Pons (tissue), 1 donor: Measurements from ENCODE around the gene ZBTB46.
A peak's percentile ranks its signal among the peaks of the same experiment; 100 is the strongest.
"Not testable (repeated sequence)": the region's sequence is repeated elsewhere in the genome, so short reads cannot be mapped to it uniquely, and the experiment has no call there.

Experiments
- DNase-seq: peaks from one replicate; pipeline ENCODE4 v3.0.0-alpha.2; 2016; ENCODE audit warnings: low spot score

The ZBTB46 gene

GRCh38 chr20:63830841-63831588 lies at the start of gene ZBTB46:
ZBTB46 (minus strand) TSS chr20:63831264; CDS start chr20:63790757, 40,507 bp downstream.
- no peak for DNase-seq

GRCh38 chr20:63878899-63879663 lies 48.0 kb upstream of the ZBTB46 start:
- no peak for DNase-seq

DNA sequence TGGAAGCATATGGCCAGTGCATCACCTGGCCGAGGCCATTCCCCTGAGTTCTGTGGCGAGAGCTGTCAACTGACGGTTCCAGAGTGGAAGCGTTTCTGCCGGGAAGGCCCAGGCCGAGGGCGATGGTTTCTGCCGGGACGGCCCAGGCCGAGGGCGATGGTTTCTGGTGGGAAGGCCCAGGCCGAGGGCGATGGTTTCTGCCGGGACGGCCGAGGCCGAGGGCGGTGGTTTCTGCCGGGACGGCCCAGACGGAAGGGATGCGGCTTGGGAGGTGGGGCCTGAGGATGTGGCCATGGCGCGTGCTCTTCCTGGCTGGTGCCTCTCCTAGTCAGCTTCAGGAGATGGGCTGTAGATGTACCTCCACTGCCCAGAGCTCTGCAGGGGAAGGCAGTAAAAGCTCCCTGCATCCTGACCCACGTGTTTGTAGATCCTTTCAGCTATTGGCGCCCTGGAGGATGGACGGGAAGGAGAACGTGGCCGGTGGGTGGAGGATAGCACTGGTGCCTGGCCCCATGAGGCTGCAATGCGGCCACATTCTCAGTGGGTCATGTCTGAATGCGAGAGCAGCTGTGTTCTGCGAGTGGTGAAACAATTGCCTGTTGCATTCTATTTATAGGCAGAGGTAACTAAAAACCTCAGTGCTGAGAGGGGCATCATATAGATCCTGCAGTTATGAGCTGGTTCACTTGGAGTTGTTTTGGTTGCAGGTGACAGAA lies 46.8 kb upstream of the ZBTB46 start:
- no peak for DNase-seq

- no peak for DNase-seq
These were observed 45.5 kb upstream of the ZBTB46 start for GRCh38 chr20:63876489-63877036.

DNA sequence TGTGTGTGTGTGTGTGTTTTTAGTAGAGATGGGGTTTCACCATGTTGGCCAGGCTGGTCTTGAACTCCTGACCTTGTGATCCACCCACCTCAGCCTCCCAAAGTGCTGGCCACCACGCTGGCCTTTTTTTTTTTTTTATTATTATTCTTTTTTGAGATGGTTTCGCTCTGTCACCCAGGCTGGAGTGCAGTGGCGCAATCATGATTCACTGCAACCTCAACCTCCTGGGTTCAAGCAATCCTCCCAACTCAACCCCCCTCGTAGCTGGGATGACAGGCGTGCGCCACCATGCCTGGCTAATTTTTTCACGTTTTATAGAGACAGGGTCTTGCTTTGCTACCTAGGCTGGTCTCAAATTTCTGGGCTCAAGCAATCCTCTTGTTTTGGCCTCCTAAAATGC lies 43.2 kb upstream of the ZBTB46 start:
- not testable (repeated sequence) for DNase-seq

- DNase-seq, result peak; percentile 77
These were observed 42.5 kb upstream of the ZBTB46 start for GRCh38 chr20:63873477-63873971.

- DNase-seq, result no peak
These were observed 37.2 kb upstream of the ZBTB46 start for GRCh38 chr20:63868264-63868663.

DNA sequence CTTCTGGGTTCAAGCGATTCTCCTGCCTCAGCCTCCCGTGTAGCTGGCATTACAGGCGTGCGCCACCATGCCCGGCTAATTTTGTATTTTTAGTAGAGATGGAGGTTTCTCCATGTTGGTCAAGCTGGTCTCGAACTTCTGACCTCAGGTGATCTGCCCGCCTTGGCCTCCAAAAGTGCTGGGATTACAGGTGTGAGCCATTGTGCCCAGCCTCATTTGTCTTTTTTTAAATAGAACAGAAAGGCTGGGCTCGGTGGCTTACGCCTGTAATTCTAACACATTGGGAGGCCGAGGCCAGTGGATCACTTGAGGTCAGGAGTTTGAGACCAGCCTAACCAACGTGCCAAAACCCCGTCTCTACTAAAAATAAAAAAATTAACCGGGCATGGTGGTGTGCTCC lies 36.0 kb upstream of the ZBTB46 start:
- DNase-seq, result not testable (repeated sequence)

- peak; percentile 98 for DNase-seq
These were observed 34.0 kb upstream of the ZBTB46 start, which contains the start of gene TPD52L2 for GRCh38 chr20:63864978-63865640. TPD52L2 (plus strand) TSS chr20:63865270; CDS start chr20:63865366, 96 bp downstream.

DNA sequence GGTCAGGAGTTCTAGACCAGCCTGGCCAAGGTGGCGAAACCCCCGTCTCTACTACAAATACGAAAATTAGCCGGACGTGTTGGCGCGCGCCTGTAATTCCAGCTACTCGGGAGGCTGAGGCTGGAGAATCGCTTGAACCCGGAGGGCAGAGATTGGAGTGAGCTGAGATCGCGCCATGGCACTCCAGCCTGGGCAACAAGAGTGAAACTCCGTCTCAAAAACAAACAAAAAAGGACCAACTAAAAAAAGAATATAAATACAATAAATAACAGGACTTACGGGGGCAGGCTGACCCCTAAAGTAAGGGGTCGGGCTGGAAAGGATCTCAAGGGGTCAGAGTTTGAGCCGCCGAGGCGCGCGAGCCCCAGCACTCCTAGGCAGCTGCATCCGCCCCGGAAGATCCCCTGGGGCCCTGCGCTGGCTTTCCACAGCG lies 33.5 kb upstream of the ZBTB46 start:
- DNase-seq, result no peak

DNA sequence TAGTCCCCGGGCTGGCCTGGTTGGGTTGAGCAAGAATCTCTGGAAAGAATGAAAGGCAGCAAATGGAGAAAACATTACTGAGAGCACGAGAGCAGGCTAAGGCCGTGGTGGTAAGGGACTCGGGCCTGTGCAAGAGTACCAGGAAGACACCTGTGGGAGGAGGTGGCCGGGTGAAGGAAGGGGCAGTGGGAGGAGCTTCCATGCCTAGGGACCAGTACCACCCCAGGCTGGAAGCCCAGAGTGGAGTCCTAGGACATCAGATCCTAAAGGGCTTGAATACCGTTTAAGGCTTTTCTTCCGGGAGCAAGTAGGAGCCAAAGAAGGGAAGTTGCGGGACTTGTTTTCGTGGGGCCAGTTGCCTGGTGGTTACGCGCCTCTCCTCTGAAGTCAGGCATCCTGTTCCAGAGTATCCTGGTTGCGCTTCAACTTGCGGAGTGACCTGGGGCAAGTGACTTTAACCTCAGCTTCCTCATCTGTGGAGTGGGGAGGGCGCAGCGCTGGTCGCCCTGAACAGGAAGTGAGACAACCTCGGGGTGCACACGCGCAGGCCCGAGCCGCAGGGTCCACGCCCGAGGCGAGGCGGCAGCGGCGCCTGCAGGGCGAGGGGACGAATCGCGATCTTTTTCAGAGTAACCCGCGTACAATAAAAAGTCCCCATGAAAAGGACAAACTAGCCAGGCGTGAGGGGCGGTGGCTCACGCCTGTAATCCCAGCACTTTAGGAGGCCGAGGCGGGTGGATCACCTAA lies 32.9 kb upstream of the ZBTB46 start:
- peak; percentile 77 for DNase-seq

DNA sequence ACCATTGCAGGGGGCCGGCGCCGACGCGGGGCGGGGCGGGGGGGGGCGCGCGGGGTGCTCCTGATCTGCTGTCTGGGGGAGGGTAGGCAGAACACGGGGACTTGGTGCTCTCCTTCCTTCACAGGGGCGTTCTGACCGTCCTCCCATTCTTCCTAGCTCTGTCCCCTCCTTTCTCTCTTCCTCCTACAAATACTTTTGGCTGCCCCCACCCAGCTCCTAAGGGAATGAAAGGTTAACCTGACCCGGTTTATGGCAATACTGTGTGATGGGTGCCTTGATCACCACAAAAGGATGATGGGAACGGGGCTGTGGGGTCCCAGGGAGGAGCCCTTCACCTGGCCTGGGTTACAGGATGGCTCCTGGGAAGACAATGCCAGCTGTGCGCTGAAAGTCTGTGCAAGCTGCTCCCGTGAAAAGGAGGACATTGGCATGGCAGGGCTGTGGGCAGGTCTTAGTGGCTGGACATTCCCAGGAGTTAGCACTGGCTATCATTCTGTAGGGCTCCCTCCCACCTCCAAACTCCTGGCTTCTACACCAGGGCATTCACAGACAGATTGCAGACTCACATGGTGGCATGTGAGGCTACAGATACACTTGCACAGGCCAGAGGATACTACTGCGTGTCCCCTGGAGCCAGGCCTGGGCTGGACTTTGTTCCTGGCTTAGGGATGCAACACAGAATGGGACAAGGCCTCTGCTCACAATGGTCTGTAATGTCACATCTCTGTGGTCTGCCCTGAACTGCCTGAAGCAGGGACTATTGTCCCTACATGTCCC lies 32.1 kb upstream of the ZBTB46 start:
- DNase-seq, result no peak

GRCh38 chr20:63861981-63862901 lies 31.2 kb upstream of the ZBTB46 start:
- DNase-seq, result no peak

DNA sequence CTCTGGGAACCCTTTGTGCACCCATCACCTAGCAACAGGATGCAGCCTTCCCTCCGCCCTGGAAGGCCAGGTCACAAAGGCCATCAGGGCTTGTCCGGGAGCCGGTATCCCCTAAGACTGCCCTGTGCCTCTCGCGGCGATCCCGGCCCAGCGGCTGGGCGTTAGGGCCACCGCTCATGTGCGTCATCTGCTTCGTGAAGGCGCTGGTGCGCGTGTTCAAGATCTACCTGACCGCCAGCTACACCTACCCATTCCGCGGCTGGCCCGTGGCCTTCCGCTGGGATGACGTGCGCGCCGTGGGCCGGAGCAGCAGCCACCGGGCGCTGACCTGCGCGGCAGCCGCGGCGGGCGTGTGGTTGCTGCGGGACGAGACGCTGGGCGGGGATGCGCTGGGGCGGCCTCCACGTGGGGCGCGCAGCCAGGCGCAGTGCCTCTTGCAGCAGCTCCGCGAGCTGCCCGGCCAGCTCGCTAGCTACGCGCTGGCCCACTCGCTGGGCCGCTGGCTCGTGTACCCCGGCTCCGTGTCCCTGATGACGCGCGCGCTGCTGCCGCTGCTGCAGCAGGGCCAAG lies 30.4 kb upstream of the ZBTB46 start, which contains the start of gene ABHD16B:
ABHD16B (plus strand) TSS at position 134 of the 570 bp plus-strand sequence; CDS start at position 177, 43 bp downstream.
- DNase-seq, result no peak

DNA sequence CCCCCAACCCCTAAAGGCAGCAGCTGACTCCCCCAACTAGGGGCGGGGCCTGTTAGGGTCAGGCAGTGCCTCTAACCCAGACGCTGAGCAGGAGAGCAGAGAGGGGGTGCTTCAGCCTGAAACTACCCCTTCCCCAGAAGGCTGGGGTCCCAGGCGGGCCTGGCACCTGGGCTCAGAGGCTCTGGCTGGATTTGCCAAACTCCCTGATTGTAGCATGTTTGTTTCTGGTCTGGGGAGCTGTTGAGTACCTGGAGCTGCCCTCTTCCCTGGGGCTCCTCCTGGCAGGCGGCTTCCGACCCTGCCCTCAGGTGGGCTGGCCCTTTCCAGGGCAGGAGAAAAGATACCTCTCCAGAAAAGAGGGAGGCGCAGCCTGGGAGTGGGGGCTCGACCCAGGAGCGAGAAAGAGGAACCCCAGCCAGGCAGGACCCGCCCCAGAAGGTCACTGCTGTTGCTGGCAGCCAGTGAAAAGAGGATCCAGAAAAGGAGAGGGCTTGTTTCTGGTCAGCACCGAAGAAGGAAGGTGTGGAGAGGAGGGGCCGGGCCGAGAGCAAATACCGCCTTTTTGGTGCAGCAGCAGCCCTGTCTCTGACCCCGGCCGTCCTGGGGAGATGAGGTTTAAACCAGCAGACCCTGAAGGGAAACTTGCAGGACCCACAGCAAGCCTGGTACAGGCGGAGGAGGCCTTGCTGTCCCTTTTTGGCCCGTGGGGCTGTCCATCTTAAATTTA lies 29.4 kb upstream of the ZBTB46 start:
- peak; percentile 30 for DNase-seq

- DNase-seq, result no peak
These were observed 28.2 kb upstream of the ZBTB46 start for GRCh38 chr20:63859166-63859699.
